Measurements from ENCODE around the gene TNFRSF8. TPM values are rescaled to one million over a fixed set of nuclear protein-coding genes. Genes with fewer than 3 reads are reported as not detected.

Gene TNFRSF8
- total and polyA plus RNA-seq, 12 donors = 0.17 to 0.61 (median 0.42) TPM; not detected in 1

GRCh38 chr1:12127206-12127810 lies 64.2 kb downstream of the TNFRSF8 start:
- H3K36me3 ChIP-seq (replicated peaks in 1 of 2) = no peaks in the 10 kb centered on the region
- DNase-seq = no peak
- H3K9me3 ChIP-seq (replicated peaks in 1 of 3) = no peaks in the 10 kb centered on the region
- no peak overlapping the region for H3K27ac ChIP-seq
- no peak overlapping the region for H3K4me3 ChIP-seq
- H3K4me1 ChIP-seq (replicated peaks in 1 of 2) = peaks cover 6 to 24% of the 10 kb centered on the region in 2 donors
- intact Hi-C loops (cut with DNase I) = no loop called here
- no peaks in the 10 kb centered on the region for H3K27me3 ChIP-seq
- 85 to 90% (median 88%) methylated on average over 9 to 10 of the region's 10 CpGs for WGBS, 4 donors
- TF ChIP-seq POLR2A (IDR thresholded peaks at IDR 0.05) = no peak
- TF ChIP-seq CTCF (IDR thresholded peaks at IDR 0.05) = no peak

- no peak for TF ChIP-seq POLR2A (IDR thresholded peaks at IDR 0.05)
- no peak for TF ChIP-seq CTCF (IDR thresholded peaks at IDR 0.05)
- WGBS, 4 donors = 84 to 87% (median 84%) methylated on average over 13 to 15 of the region's 15 CpGs
- intact Hi-C loops (cut with DNase I) = no loop called here
- Histone ChIP-seq H3K9me3 (replicated peaks in 1 of 3) (no peaks in the 10 kb centered on the region), H3K36me3 (replicated peaks in 1 of 2) (no peaks in the 10 kb centered on the region), H3K4me1 (replicated peaks in 1 of 2) (peaks cover 6 to 24% of the 10 kb centered on the region in 2 donors), H3K27ac (no peak overlapping the region), H3K27me3 (no peaks in the 10 kb centered on the region), H3K4me3 (no peak overlapping the region)
- no peak for DNase-seq
These were observed 65.0 kb downstream of the TNFRSF8 start for GRCh38 chr1:12128120-12128519.

- peaks cover 6 to 24% of the 10 kb centered on the region in 2 donors for H3K4me1 ChIP-seq (replicated peaks in 1 of 2)
- WGBS, 4 donors = 81 to 89% (median 85%) methylated on average over 12 of the region's 12 CpGs
- intact Hi-C loops (cut with DNase I) = no loop called here
- no peak overlapping the region for H3K27ac ChIP-seq
- TF ChIP-seq CTCF (IDR thresholded peaks at IDR 0.05) = no peak
- TF ChIP-seq POLR2A (IDR thresholded peaks at IDR 0.05) = no peak
- no peak for DNase-seq
- H3K27me3 ChIP-seq = no peaks in the 10 kb centered on the region
- no peaks in the 10 kb centered on the region for H3K9me3 ChIP-seq (replicated peaks in 1 of 3)
- no peak overlapping the region for H3K4me3 ChIP-seq
- no peaks in the 10 kb centered on the region for H3K36me3 ChIP-seq (replicated peaks in 1 of 2)
These were observed 66.5 kb downstream of the TNFRSF8 start for GRCh38 chr1:12129624-12130023.

- TF ChIP-seq CTCF (IDR thresholded peaks at IDR 0.05) = no peak
- no peak for TF ChIP-seq POLR2A (IDR thresholded peaks at IDR 0.05)
- WGBS, 4 donors = 79 to 84% (median 82%) methylated on average over 13 of the region's 13 CpGs
- H3K27me3 ChIP-seq = no peaks in the 10 kb centered on the region
- DNase-seq = no peak
- no peak overlapping the region for H3K27ac ChIP-seq
- H3K36me3 ChIP-seq (replicated peaks in 1 of 2) = no peaks in the 10 kb centered on the region
- H3K4me3 ChIP-seq = no peak overlapping the region
- H3K4me1 ChIP-seq (replicated peaks in 1 of 2) = peaks cover 0 to 17% of the 10 kb centered on the region in 2 donors
- intact Hi-C loops (cut with DNase I) = no loop called here
- no peaks in the 10 kb centered on the region for H3K9me3 ChIP-seq (replicated peaks in 1 of 3)
These were observed 67.5 kb downstream of the TNFRSF8 start for GRCh38 chr1:12130466-12131130.

Measured in adrenal gland (tissue), 12 donors.